Smooth muscle cell (in vitro differentiated cells): ENCODE measurements around the gene CTIF. TPM values are rescaled to one million over a fixed set of nuclear protein-coding genes. Genes with fewer than 3 reads are reported as not detected.

ENCODE experiments used
- DNase-seq: peaks from one replicate; lab custom pipeline; 2025; ENCODE audit not compliant: unreplicated experiment; lab: John Stamatoyannopoulos, UW
- H2AFZ ChIP-seq: fragments of 200-600 bp; sonication (generic); 2 replicates; pipeline ENCODE4 v1.6.0; 2016; ENCODE audit warnings: antibody characterized with exemption, low read depth, mild to moderate bottlenecking
- H3F3A ChIP-seq: fragments of 200-600 bp; sonication (generic); 2 replicates; pipeline ENCODE4 v1.6.0; 2017; ENCODE audit warnings: antibody characterized with exemption, low read depth
- H3K27ac ChIP-seq: fragments of 200-600 bp; sonication (generic); 2 replicates; pipeline ENCODE4 v1.5.1; 2016; ENCODE audit warnings: low read depth, mild to moderate bottlenecking
- H3K27me3 ChIP-seq: fragments of 200-600 bp; sonication (generic); 2 replicates; pipeline ENCODE4 v1.6.1; 2016; ENCODE audit warnings: low read depth, mild to moderate bottlenecking
- H3K36me3 ChIP-seq: fragments of 200-600 bp; sonication (generic); 2 replicates; pipeline ENCODE4 v1.5.1; 2016; ENCODE audit warnings: low read depth
- H3K4me1 ChIP-seq: fragments of 200-600 bp; sonication (generic); 2 replicates; pipeline ENCODE4 v1.5.1; 2016; ENCODE audit warnings: low read depth
- H3K4me2 ChIP-seq: fragments of 200-600 bp; sonication (generic); 2 replicates; pipeline ENCODE4 v1.6.0; 2016; ENCODE audit warnings: mild to moderate bottlenecking
- H3K4me3 ChIP-seq: fragments of 200-600 bp; sonication (generic); 2 replicates; pipeline ENCODE4 v1.5.1; 2016; ENCODE audit warnings: mild to moderate bottlenecking
- H3K79me2 ChIP-seq: fragments of 200-600 bp; sonication (generic); 2 replicates; pipeline ENCODE4 v1.6.0; 2016; ENCODE audit warnings: low read depth, mild to moderate bottlenecking
- H3K9ac ChIP-seq: fragments of 200-600 bp; sonication (generic); 2 replicates; pipeline ENCODE4 v1.6.0; 2016; ENCODE audit warnings: low read depth
- H3K9me3 ChIP-seq: fragments of 200-600 bp; sonication (generic); replicated peaks from 2 replicates; pipeline ENCODE4 v1.5.1; 2016; ENCODE audit warnings: low read depth
- H4K20me1 ChIP-seq: fragments of 200-600 bp; sonication (generic); 2 replicates; pipeline ENCODE4 v1.6.0; 2016; ENCODE audit warnings: low read depth
- WGBS: methylation state at CpG from one replicate; pipeline ENCODE4 v1.1.7; 2016; ENCODE audit warnings: low lambda C conversion rate; 5-methylcytosine and 5-hydroxymethylcytosine counted together
- polyA plus RNA-seq: library from polyadenylated mRNA; unstranded; fragments of >200 nt; fragmentation: Nextera tagmentation; extraction: Ambion mirVana; gene quantifications from 2 replicates; pipeline ENCODE4 v1.2.1, GENCODE V29; 2016
- total RNA-seq: library from RNA; depleted of rRNA; stranded (reverse); fragments of >200 nt; gene quantifications from 2 replicates; pipeline ENCODE4 v1.2.3, GENCODE V29; 2014
- TF ChIP-seq, protein P1 (sequence below): fragments of 200-600 bp; sonication (generic); IDR thresholded peaks from 2 replicates; pipeline ENCODE4 v1.5.1; 2017; ENCODE audit warnings: borderline replicate concordance, mild to moderate bottlenecking, antibody characterized with exemption; ENCODE audit not compliant: insufficient read depth, poor library complexity, severe bottlenecking

The CTIF gene
- total and polyA plus RNA-seq, 2 experiments from 2014 or later, result 22.2 to 25.3 TPM

- peak overlapping the region; percentile 43 for H3K9ac ChIP-seq
- 46% methylated on average over 7 of the region's 7 CpGs for WGBS
- no peak overlapping the region for H3K4me3 ChIP-seq
- peaks cover 69% of the 10 kb centered on the region for H4K20me1 ChIP-seq
- peak overlapping the region; percentile 97 for H3K4me2 ChIP-seq
- peak overlapping the region; percentile 92 for H3K27ac ChIP-seq
- DNase-seq, result no peak
- H2AFZ ChIP-seq, result no peak overlapping the region
- TF ChIP-seq, protein P1, sequence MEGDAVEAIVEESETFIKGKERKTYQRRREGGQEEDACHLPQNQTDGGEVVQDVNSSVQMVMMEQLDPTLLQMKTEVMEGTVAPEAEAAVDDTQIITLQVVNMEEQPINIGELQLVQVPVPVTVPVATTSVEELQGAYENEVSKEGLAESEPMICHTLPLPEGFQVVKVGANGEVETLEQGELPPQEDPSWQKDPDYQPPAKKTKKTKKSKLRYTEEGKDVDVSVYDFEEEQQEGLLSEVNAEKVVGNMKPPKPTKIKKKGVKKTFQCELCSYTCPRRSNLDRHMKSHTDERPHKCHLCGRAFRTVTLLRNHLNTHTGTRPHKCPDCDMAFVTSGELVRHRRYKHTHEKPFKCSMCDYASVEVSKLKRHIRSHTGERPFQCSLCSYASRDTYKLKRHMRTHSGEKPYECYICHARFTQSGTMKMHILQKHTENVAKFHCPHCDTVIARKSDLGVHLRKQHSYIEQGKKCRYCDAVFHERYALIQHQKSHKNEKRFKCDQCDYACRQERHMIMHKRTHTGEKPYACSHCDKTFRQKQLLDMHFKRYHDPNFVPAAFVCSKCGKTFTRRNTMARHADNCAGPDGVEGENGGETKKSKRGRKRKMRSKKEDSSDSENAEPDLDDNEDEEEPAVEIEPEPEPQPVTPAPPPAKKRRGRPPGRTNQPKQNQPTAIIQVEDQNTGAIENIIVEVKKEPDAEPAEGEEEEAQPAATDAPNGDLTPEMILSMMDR, result no peak
- no peaks in the 10 kb centered on the region for H3K27me3 ChIP-seq
- H3K9me3 ChIP-seq, result no peaks in the 10 kb centered on the region
- peaks cover 49% of the 10 kb centered on the region for H3K4me1 ChIP-seq
- peaks cover 31% of the 10 kb centered on the region for H3F3A ChIP-seq
- H3K36me3 ChIP-seq, result no peaks in the 10 kb centered on the region
- H3K79me2 ChIP-seq, result peaks cover 50% of the 10 kb centered on the region
Observed at GRCh38 chr18:48542513-48543181, 3.8 kb downstream of the CTIF start.

DNA sequence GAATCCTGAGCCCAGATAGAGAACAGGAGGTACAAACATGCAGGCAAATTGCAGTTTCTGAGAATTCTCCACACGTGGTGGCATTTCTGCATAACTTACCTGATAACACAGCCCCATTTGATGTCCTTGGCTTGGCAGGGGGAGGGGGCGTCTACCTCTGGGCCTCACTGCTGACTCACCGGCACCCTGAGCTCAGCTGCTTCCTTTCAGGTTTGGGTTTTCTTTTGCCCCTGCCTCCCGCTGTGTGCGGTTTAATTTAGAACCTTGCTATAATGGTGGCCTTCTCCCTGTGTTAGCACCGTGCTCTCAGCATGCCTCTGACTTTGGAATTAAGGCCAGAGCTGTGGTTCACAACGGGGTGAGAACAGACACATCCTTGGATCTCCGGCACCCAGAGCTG, 4.4 kb downstream of the CTIF start:
- peak overlapping the region; percentile 92 for H3K27ac ChIP-seq
- no peaks in the 10 kb centered on the region for H3K27me3 ChIP-seq
- H3K9ac ChIP-seq, result peak overlapping the region; percentile 43
- H4K20me1 ChIP-seq, result peaks cover 75% of the 10 kb centered on the region
- peaks cover 33% of the 10 kb centered on the region for H3F3A ChIP-seq
- no peak for DNase-seq
- H3K4me3 ChIP-seq, result no peak overlapping the region
- WGBS, result 38% methylated on average over 8 of the region's 8 CpGs
- peaks cover 50% of the 10 kb centered on the region for H3K4me1 ChIP-seq
- H3K4me2 ChIP-seq, result peak overlapping the region; percentile 97
- H2AFZ ChIP-seq, result no peak overlapping the region
- no peaks in the 10 kb centered on the region for H3K36me3 ChIP-seq
- no peaks in the 10 kb centered on the region for H3K9me3 ChIP-seq
- TF ChIP-seq, protein P1, result no peak
- H3K79me2 ChIP-seq, result peaks cover 50% of the 10 kb centered on the region

GRCh38 chr18:48544116-48544515, 5.3 kb downstream of the CTIF start:
- 100% methylated on average over 3 of the region's 3 CpGs for WGBS
- Histone ChIP-seq H2AFZ (no peak overlapping the region), H3K27ac (peak overlapping the region; percentile 92), H3K9me3 (no peaks in the 10 kb centered on the region), H3K4me2 (no peak overlapping the region), H3K4me3 (no peak overlapping the region), H3K79me2 (peaks cover 56% of the 10 kb centered on the region), H3K4me1 (peaks cover 50% of the 10 kb centered on the region), H3K9ac (no peak overlapping the region), H3F3A (peaks cover 33% of the 10 kb centered on the region), H3K27me3 (no peaks in the 10 kb centered on the region), H3K36me3 (no peaks in the 10 kb centered on the region), H4K20me1 (peaks cover 83% of the 10 kb centered on the region)
- TF ChIP-seq, protein P1, result no peak
- DNase-seq, result no peak
